Neural cell (in vitro differentiated cells): ENCODE data around the gene ZNF804A. TPM values are rescaled to one million over a fixed set of nuclear protein-coding genes. Genes with fewer than 3 reads are reported as not detected.

Experiments used
- H2AFZ ChIP-seq: fragments of 200-600, 300-800 bp; sonication (generic), shearing (Covaris generic); 2 replicates; pipeline ENCODE4 v1.6.0; 2014; ENCODE audit warnings: low read depth, mild to moderate bottlenecking, antibody characterized with exemption, low read length, moderate library complexity
- H3F3A ChIP-seq: fragments of 200-600 bp; shearing (Covaris generic); 2 replicates; pipeline ENCODE4 v1.6.1; 2016; ENCODE audit warnings: mild to moderate bottlenecking, moderate library complexity, mixed read lengths, antibody characterized with exemption, low read length; ENCODE audit not compliant: insufficient read depth, poor library complexity, severe bottlenecking
- H3K27ac ChIP-seq: fragments of 200-600, 300-800 bp; sonication (generic), shearing (Covaris generic); 2 replicates; pipeline ENCODE4 v1.5.1; 2014; ENCODE audit warnings: mild to moderate bottlenecking, low read length, moderate library complexity
- H3K27me3 ChIP-seq: fragments of 300-800, 200-600 bp; sonication (generic), shearing (Covaris generic); 2 replicates; pipeline ENCODE4 v1.6.0; 2014; ENCODE audit warnings: mild to moderate bottlenecking, low read depth, low read length, moderate library complexity; ENCODE audit not compliant: insufficient read depth
- H3K36me3 ChIP-seq: fragments of 300-800, 200-600 bp; sonication (generic), shearing (Covaris generic); 2 replicates; pipeline ENCODE4 v1.5.1; 2014; ENCODE audit warnings: mild to moderate bottlenecking, antibody characterized with exemption, low read length, moderate library complexity; ENCODE audit not compliant: insufficient read depth
- H3K4me2 ChIP-seq: fragments of 300-800, 200-600 bp; sonication (generic), shearing (Covaris generic); 2 replicates; pipeline ENCODE4 v1.6.0; 2014; ENCODE audit warnings: mild to moderate bottlenecking, low read length
- H3K4me3 ChIP-seq: fragments of 300-800, 200-600 bp; sonication (generic), shearing (Covaris generic); 2 replicates; pipeline ENCODE4 v1.5.1; 2014; ENCODE audit warnings: mild to moderate bottlenecking, low read length, moderate library complexity
- H3K79me2 ChIP-seq: fragments of 200-600 bp; shearing (Covaris generic); replicated peaks from 2 replicates; pipeline ENCODE4 v1.6.0; 2014; ENCODE audit warnings: mild to moderate bottlenecking, low read length, moderate library complexity; ENCODE audit not compliant: insufficient read depth
- H3K9ac ChIP-seq: fragments of 300-800, 200-600 bp; sonication (generic), shearing (Covaris generic); 2 replicates; pipeline ENCODE4 v1.6.1; 2016; ENCODE audit warnings: mild to moderate bottlenecking, low read length, mixed read lengths
- H3K9me2 ChIP-seq: fragments of 200-600 bp; shearing (Covaris generic); 2 replicates; pipeline ENCODE4 v1.6.1; 2016; ENCODE audit warnings: mild to moderate bottlenecking, low read length, mixed read lengths; ENCODE audit not compliant: insufficient read depth
- H3K9me3 ChIP-seq: fragments of 200-600, 300-800 bp; sonication (generic), shearing (Covaris generic); 2 replicates; pipeline ENCODE4 v1.6.1; 2016; ENCODE audit warnings: mild to moderate bottlenecking, mixed run types, low read length, moderate library complexity, mixed read lengths
- H4K20me1 ChIP-seq: fragments of 200-600 bp; shearing (Covaris generic); 2 replicates; pipeline ENCODE4 v1.6.1; 2016; ENCODE audit warnings: mild to moderate bottlenecking, mixed run types; ENCODE audit not compliant: insufficient read depth
- EP300 ChIP-seq: fragments of 450-650 bp; conservative IDR thresholded peaks from 2 replicates; pipeline ENCODE4 v1.6.1; 2014; ENCODE audit warnings: antibody characterized with exemption, mild to moderate bottlenecking, moderate library complexity; ENCODE audit not compliant: poor library complexity, severe bottlenecking
- EZH2 ChIP-seq: fragments of 200-600, 300-800 bp; shearing (Covaris generic), sonication (generic); IDR thresholded peaks from 2 replicates; pipeline ENCODE4 v1.6.1; 2014; ENCODE audit warnings: antibody characterized with exemption, low read length, borderline replicate concordance, mild to moderate bottlenecking; ENCODE audit not compliant: insufficient read depth, poor library complexity, severe bottlenecking
- MXI1 ChIP-seq: fragments of 450-650 bp; conservative IDR thresholded peaks from 2 replicates; pipeline ENCODE4 v1.6.1; 2014; ENCODE audit warnings: antibody characterized with exemption, mild to moderate bottlenecking; ENCODE audit not compliant: poor library complexity, severe bottlenecking
- POLR2AphosphoS5 ChIP-seq: IDR thresholded peaks from 2 replicates; pipeline ENCODE4 v1.6.1; 2012
- RAD21 ChIP-seq: fragments of 450-650 bp; conservative IDR thresholded peaks from 2 replicates; pipeline ENCODE4 v1.6.1; 2014; ENCODE audit warnings: antibody characterized with exemption, mild to moderate bottlenecking, moderate library complexity
- SMC3 ChIP-seq: fragments of 450-650 bp; conservative IDR thresholded peaks from 2 replicates; pipeline ENCODE4 v1.6.1; 2014; ENCODE audit warnings: antibody characterized with exemption, mild to moderate bottlenecking, moderate library complexity; ENCODE audit not compliant: poor library complexity
- TAF1 ChIP-seq: IDR thresholded peaks from 2 replicates; pipeline ENCODE4 v1.6.1; 2012; ENCODE audit warnings: low read depth
- polyA plus RNA-seq: library from polyadenylated mRNA; depleted of rRNA; stranded (reverse); fragments of >200 nt; gene quantifications from 2 replicates; pipeline ENCODE4 v1.2.3, GENCODE V29; 2014
- TF ChIP-seq, protein P1 (sequence below): IDR thresholded peaks from 2 replicates; pipeline ENCODE4 v1.6.1; 2012; ENCODE audit warnings: borderline replicate concordance
- TF ChIP-seq, protein P2 (sequence below): fragments of 450-650 bp; IDR thresholded peaks from 2 replicates; pipeline ENCODE4 v1.5.1; 2014; ENCODE audit warnings: antibody characterized with exemption, mild to moderate bottlenecking, moderate library complexity; ENCODE audit not compliant: poor library complexity, severe bottlenecking

ZNF804A gene
- polyA plus RNA-seq, 1 donor from 2014 or later, result 2.7 TPM

DNA sequence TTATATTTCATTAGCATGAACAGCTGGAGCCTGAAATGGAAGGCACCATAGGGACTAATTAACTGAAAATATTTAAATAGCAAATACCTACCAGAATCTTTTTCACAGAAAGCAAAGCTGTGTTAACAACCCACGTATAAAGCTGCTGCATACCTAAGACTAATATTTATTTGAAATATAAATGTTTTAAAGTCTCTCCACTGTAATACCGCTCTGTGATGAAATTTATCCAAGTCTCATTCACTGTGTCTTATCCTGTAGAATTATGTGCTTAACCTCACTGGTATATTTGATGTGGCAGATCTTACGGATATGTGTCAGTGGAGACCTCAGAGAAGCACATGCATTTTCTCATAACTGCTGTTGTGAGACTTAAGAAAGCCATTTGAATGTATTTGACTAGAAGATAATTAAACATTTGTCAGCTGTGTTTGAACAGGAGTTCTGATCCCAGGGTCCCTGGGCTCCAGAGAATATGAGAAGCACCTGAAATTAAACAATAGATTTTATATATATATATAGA is 373.3 kb downstream of the ZNF804A start:
- Histone ChIP-seq H3K27ac (no peak overlapping the region), H3K9me2 (no peaks in the 10 kb centered on the region)
- TF ChIP-seq POLR2AphosphoS5 (peak; percentile 75), RAD21 (no peak), MXI1 (no peak), EP300 (peak; percentile 87), EZH2 (no peak), SMC3 (no peak), TAF1 (no peak)
- TF ChIP-seq, protein P1, sequence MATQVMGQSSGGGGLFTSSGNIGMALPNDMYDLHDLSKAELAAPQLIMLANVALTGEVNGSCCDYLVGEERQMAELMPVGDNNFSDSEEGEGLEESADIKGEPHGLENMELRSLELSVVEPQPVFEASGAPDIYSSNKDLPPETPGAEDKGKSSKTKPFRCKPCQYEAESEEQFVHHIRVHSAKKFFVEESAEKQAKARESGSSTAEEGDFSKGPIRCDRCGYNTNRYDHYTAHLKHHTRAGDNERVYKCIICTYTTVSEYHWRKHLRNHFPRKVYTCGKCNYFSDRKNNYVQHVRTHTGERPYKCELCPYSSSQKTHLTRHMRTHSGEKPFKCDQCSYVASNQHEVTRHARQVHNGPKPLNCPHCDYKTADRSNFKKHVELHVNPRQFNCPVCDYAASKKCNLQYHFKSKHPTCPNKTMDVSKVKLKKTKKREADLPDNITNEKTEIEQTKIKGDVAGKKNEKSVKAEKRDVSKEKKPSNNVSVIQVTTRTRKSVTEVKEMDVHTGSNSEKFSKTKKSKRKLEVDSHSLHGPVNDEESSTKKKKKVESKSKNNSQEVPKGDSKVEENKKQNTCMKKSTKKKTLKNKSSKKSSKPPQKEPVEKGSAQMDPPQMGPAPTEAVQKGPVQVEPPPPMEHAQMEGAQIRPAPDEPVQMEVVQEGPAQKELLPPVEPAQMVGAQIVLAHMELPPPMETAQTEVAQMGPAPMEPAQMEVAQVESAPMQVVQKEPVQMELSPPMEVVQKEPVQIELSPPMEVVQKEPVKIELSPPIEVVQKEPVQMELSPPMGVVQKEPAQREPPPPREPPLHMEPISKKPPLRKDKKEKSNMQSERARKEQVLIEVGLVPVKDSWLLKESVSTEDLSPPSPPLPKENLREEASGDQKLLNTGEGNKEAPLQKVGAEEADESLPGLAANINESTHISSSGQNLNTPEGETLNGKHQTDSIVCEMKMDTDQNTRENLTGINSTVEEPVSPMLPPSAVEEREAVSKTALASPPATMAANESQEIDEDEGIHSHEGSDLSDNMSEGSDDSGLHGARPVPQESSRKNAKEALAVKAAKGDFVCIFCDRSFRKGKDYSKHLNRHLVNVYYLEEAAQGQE, result peak; percentile 22
- TF ChIP-seq, protein P2, sequence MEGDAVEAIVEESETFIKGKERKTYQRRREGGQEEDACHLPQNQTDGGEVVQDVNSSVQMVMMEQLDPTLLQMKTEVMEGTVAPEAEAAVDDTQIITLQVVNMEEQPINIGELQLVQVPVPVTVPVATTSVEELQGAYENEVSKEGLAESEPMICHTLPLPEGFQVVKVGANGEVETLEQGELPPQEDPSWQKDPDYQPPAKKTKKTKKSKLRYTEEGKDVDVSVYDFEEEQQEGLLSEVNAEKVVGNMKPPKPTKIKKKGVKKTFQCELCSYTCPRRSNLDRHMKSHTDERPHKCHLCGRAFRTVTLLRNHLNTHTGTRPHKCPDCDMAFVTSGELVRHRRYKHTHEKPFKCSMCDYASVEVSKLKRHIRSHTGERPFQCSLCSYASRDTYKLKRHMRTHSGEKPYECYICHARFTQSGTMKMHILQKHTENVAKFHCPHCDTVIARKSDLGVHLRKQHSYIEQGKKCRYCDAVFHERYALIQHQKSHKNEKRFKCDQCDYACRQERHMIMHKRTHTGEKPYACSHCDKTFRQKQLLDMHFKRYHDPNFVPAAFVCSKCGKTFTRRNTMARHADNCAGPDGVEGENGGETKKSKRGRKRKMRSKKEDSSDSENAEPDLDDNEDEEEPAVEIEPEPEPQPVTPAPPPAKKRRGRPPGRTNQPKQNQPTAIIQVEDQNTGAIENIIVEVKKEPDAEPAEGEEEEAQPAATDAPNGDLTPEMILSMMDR, result no peak

More for the DNA sequence above, 373.3 kb downstream of the ZNF804A start:
- Histone ChIP-seq H2AFZ (no peak overlapping the region), H3K79me2 (no peaks in the 10 kb centered on the region), H3K4me3 (no peak overlapping the region), H4K20me1 (no peaks in the 10 kb centered on the region), H3K27me3 (no peaks in the 10 kb centered on the region), H3K4me2 (no peak overlapping the region), H3K36me3 (no peaks in the 10 kb centered on the region), H3K9me3 (peaks cover 3% of the 10 kb centered on the region), H3K9ac (no peak overlapping the region), H3F3A (no peaks in the 10 kb centered on the region)
